HG02970 (cell line): Measurements from ENCODE around the gene RSRC1.
"Not testable (repeated sequence)": the region's sequence is repeated elsewhere in the genome, so short reads cannot be mapped to it uniquely, and the experiment has no call there.

Source experiments
- ATAC-seq: cut with Tn5 transposase; IDR thresholded peaks from one replicate; pipeline ENCODE4 v1.9.1; 2021; ENCODE audit warnings: mild to moderate bottlenecking, moderate library complexity, moderate number of reproducible peaks; ENCODE audit not compliant: unreplicated experiment, low FRiP score

RSRC1 gene, protein sequence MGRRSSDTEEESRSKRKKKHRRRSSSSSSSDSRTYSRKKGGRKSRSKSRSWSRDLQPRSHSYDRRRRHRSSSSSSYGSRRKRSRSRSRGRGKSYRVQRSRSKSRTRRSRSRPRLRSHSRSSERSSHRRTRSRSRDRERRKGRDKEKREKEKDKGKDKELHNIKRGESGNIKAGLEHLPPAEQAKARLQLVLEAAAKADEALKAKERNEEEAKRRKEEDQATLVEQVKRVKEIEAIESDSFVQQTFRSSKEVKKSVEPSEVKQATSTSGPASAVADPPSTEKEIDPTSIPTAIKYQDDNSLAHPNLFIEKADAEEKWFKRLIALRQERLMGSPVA

DNA sequence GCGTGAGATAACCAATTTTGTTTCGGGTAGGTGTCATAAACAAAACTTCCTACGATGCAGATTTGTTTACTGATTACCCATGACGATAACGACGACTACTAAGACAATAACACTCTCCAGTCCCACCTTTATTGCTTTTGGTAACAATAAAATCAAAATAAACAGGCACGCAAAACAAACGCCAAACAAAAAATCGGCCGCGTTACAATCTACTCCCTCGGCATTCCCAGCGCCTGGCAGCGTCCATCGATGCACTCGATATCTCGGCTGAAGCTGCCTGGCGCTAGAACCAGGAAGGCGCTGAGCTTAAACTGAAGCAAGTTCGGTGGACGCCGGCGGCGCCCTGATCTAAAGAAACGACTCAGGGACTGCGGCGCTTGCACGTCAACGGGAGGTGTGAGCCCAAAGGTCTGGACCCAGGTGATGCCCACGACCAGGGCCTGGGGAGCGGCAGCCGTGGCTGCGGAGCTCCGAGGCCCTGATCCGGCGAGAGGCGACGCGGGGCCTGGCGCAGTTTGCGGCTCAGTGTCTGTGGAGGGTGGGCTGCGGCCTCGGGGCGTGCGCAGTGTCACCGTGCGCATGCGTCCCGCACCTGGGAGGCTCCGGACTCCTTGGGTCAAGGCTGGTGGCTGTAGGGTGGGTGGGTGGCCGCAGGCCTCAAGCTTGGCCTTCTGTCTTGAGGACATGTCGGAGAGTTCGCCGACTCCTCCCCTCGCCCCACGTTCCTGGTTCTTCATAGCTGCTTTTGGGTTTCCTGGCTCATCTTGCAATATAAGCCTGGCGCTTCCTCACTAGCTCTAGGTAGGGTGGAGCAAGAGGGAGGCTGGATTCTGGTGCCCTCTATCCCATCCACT, at the start of gene RSRC1:
TSS of gene RSRC1 (plus strand) at position 286 of the 854 bp plus-strand sequence. CDS start 12,016 bp downstream, outside the sequence.
- peak; percentile 90 for ATAC-seq

DNA sequence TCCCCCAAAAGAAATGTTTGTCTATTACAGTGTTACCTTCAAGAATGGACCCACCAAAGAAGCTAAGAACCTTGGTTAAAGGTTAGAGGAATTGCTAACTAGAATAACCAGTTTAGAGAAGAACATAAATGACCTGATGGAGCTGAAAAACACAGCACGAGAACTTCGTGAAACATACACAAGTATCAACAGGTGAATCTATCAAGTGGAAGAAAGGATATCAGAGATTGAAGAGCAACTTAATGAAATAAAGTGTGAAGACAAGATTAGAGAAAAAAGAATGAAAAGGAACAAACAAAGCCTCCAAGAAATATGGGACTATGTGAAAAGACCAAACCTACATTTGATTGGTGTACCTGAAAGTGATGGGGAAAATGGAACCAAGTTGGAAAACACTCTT, 44.3 kb upstream of the RSRC1 start:
- ATAC-seq, result not testable (repeated sequence)

DNA sequence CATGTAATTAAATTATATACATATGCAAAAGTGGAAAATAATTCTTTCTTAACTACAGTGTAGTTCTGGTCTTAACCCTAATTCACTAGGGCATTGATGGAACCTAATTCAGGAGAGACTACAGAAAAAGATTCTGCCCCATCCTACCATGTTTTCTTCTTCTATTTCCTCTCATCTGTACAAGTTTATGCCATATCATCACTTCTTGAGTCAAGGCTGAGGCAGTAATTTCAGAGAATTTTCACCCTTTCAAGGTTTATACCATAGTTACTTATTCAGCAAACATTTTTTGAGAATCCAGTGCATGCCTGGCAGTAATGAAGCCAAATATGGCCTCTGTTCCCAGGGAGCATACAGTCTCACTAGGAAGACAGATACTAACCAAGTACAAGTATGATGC, 37.1 kb upstream of the RSRC1 start:
- no peak for ATAC-seq

GRCh38 chr3:158074591-158074990, 35.3 kb upstream of the RSRC1 start:
- ATAC-seq, result no peak

DNA sequence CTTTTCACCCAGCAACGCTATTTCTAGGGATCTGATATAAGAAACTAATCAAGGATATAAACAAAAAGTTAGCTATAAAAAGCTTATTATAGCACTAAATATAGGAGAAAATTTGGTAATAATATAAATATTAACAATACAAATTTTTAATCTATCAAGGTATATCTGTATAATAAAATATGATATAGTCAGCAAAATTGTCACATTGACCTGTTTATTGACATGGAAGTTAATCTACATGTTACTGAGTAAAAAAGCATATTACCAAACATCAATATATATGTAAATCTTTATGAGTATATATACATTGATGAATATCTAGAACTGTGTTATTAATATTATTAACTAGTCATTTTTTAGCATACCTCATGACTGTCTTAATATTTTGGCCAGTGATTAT, 30.3 kb upstream of the RSRC1 start:
- no peak for ATAC-seq

GRCh38 chr3:158084651-158085050, 25.2 kb upstream of the RSRC1 start:
- ATAC-seq, result no peak

DNA sequence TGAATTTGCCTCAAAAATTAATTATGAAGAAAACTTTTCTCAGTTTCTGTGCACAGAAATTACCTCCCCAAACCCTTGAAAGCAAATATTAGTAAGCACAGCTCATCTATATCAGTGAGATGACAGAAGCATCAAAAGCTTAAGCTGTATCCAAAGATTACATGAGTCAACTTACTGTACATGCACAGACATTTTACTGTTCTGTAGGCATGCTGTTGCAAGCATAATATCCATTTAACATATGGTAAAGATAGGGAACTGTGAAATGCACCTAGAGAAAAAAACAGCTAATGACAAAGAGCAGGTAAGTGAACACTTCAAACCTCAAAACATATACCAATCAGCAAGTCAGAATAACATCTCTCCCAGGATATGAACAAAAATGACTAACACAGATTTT, 24.5 kb upstream of the RSRC1 start:
- ATAC-seq, result no peak

- no peak for ATAC-seq
Measured at GRCh38 chr3:158085931-158086330, 24.0 kb upstream of the RSRC1 start.

DNA sequence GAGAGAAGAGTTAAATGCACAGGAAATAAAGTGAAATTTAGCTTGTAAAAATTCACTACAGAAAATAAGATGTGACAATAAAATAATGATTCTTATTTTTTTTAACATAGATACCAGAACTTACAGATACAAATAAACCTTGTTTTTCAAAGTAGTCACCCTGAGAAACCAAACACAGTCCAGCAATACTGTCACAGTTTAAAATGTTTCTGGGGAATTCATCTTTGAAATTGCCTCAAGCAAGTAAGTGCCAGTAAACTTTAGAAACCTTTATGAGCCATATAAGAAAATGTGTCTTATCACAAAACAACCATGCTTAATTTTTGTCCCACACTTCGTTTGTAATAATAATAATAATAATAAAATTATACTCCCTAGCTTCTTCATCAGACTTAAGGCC, 23.5 kb upstream of the RSRC1 start:
- no peak for ATAC-seq

DNA sequence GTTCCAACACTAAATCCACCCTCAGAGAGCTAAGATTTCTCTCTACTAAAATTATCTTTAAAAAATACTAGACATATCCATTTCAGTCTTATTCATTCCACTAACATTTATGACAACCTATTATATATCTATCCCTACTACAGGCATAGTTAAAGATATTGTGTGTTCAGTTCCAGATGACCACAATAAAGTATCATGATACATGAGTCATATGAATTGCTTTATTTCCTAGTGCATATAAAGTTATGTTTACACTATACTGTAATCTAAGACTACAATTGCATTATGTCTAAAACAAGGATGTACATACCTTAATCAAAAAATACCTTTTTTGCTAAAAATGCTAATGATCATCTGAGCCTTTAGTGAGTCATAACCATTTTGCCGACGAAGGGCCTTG, 23.1 kb upstream of the RSRC1 start:
- ATAC-seq, result no peak

GRCh38 chr3:158091531-158091930, 18.4 kb upstream of the RSRC1 start:
- ATAC-seq, result no peak

- no peak for ATAC-seq
Measured at GRCh38 chr3:158093526-158093925, 16.4 kb upstream of the RSRC1 start.

DNA sequence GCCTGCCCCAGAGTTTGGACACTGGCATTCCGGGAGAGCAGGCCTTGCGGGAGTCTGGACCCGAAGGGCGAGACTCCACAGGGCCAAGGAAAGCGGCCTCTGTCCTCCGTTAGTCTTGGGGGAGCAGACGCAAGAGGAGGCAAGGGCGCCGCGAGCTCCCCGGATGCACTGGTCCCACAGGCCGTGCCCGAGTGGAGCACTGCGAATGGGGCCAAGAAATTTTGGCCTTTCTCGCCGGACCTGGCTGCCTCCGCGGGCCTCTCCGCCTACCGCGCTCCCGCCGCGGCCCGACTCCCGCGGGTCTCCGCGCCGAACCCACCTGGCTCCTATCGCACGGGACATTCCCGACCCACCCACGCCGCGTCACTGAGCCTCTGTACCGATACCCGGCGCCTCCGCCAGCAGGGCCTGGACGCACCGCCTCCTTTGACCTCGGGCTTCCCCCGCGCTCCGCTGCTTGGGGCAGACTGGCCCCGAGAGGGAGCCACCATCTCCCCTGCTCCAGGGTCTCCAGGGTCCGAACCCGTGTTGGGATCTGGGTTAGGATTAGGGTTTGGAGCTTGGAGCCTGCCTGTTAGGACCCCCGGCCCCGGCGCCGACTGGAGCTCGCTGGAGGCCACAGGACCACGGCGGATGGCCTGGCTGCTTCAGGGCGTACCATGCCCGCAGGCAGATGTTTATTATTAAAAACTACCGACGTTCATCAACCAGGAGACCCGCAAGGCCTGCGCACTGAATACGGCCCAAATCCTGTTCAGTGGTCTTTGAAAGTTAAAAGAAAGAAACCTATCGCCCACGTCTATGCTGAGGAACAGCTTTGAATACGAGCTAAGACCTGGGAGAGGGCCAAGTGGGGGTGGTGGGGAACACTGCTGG, 15.4 kb upstream of the RSRC1 start:
- ATAC-seq, result no peak

DNA sequence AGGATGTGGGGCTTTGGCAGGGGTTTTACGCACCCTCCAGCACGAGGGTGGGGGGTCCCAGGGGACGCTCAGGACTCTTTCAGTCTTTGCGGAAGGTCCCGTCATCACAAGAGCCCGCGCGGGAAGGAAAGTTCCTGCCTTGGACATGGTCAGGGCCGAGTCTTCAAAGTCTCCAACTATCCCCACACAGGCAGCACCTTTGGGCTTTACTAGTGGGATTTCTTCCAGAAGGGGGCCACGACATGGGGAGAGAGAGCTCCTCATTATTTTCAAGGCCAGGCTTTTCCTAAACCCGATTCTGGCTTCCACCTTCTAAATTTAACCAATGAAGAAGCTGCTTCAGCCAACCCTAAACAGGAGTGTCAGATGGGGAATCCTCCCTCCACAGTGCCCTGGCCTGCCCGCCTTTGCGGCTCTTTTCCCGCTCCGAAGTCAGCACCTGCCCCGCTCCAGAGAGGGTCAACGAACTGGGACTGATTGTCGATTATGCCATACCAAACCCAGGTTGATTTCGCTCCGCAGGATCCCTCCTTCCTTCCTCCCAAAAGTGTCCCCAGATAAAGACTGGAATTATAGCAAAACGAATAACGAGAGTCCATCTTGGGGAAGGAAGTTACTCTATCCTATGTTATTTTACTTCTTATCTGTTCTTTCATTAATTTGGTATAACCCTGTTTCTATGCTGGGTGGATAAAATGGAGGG, 14.6 kb upstream of the RSRC1 start:
- ATAC-seq, result no peak

- ATAC-seq, result no peak
Measured at GRCh38 chr3:158095814-158096704, 13.8 kb upstream of the RSRC1 start.

- ATAC-seq, result no peak
Measured at GRCh38 chr3:158097081-158097592, 12.8 kb upstream of the RSRC1 start.

GRCh38 chr3:158097593-158098308, 12.1 kb upstream of the RSRC1 start:
- peak; percentile 96 for ATAC-seq

DNA sequence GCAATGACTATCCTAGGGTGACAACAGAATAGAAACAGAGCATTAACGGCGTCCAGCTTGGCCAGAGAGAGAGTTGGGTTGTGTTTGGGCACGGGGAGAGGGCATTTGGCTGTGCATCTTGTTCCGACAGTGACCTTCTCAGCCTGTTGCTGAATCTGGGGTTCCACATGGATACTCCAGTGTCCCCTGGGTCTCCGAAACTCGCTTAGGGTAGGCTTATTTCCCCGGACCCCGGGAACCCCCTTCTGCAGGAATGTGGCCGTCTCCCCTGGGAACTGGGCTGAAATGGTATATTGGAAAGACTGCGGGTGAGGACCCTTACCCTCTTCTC, 11.6 kb upstream of the RSRC1 start:
- no peak for ATAC-seq
